C4-2B (cell line): Measurements from ENCODE around the gene TXNDC11.

Experiments used
- ZFX ChIP-seq: fragments of 450-650 bp; IDR thresholded peaks from 2 replicates; pipeline ENCODE4 v1.6.1; 2017
- TF ChIP-seq, protein P1 (sequence below): fragments of 450-650 bp; conservative IDR thresholded peaks from 2 replicates; pipeline ENCODE4 v1.5.1; 2017; ENCODE audit warnings: mild to moderate bottlenecking

DNA sequence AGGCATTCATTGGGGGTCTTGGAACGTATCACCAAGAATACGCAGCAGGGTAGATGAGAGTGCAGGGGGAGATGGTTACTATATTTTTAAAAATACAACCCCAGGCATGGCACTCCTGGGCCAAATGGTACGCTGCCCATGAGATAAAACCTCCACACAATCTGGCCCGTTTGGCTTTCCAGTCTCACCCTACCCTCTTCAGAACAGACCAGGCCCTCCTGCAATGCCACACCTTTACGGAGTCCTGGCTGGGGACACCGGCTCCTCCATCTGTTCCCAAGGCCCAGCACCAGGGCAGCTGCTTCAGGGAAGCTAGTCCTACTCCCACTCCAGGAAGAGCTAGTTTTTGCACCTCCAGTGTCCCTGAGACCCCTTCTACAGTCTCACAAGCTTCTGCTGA, 50.0 kb downstream of the TXNDC11 start:
- no peak for TF ChIP-seq ZFX
- TF ChIP-seq, protein P1, sequence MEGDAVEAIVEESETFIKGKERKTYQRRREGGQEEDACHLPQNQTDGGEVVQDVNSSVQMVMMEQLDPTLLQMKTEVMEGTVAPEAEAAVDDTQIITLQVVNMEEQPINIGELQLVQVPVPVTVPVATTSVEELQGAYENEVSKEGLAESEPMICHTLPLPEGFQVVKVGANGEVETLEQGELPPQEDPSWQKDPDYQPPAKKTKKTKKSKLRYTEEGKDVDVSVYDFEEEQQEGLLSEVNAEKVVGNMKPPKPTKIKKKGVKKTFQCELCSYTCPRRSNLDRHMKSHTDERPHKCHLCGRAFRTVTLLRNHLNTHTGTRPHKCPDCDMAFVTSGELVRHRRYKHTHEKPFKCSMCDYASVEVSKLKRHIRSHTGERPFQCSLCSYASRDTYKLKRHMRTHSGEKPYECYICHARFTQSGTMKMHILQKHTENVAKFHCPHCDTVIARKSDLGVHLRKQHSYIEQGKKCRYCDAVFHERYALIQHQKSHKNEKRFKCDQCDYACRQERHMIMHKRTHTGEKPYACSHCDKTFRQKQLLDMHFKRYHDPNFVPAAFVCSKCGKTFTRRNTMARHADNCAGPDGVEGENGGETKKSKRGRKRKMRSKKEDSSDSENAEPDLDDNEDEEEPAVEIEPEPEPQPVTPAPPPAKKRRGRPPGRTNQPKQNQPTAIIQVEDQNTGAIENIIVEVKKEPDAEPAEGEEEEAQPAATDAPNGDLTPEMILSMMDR, result no peak
